SHP77 treated with DMSO at 0.1 percent for 48 hours (cell line): ENCODE measurements around the gene HIPK4.
"Not testable (repeated sequence)": the region's sequence is repeated elsewhere in the genome, so short reads cannot be mapped to it uniquely, and the experiment has no call there.

Experiments used
- DNase-seq: peaks from one replicate; lab custom pipeline; 2025; lab: John Stamatoyannopoulos, UW

The HIPK4 gene

DNA sequence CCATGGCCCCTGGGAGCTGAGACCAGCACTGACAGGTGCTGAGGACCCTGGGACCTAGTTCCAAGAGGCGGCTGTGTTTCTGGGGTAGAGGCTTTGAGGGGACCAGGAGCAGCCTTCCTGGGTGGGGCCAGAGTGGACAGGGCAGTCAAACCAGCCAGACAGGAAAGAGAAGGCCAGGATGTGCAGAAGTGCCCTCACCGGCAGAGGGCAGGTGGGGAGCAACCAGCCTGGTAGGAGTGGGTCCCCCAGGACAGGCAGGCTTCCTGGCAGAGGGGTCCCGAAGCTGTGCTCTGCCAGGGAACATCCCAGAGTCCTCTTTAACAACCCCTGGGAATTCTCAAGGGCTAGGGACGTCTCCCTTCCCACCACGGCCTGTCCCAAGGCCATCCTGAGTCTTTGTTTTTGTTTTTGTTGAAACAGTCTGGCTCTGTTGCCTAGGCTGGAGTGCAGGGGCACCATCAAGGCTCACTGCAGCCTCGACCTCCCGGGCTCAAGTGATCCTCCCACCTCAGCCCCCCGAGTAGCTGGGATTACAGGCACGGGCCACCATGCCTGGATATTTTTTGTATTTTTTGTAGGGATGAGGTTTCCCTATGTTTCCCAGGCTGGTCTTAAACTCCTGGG, 3.0 kb upstream of the HIPK4 start:
- DNase-seq = no peak

DNA sequence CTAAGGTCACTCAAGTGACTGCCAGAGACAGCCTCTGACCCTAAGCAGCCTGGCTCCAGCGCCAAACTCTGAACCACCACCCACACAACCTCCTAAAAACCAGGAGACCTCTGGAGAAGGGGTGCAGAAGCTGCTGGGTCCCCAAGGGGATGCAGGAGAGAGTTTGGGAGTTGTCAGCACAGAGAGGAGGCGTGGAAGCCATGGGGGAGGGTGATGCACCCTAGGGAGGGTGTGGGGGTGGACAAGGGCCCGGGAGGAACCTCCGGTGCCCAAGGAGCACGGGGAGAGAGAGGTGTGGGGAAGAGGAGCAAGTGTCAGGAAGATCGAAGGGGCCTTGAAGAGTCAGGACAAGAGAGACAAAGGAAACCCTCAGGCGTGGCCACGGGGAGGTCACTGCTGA, 2.1 kb upstream of the HIPK4 start:
- DNase-seq = no peak

DNA sequence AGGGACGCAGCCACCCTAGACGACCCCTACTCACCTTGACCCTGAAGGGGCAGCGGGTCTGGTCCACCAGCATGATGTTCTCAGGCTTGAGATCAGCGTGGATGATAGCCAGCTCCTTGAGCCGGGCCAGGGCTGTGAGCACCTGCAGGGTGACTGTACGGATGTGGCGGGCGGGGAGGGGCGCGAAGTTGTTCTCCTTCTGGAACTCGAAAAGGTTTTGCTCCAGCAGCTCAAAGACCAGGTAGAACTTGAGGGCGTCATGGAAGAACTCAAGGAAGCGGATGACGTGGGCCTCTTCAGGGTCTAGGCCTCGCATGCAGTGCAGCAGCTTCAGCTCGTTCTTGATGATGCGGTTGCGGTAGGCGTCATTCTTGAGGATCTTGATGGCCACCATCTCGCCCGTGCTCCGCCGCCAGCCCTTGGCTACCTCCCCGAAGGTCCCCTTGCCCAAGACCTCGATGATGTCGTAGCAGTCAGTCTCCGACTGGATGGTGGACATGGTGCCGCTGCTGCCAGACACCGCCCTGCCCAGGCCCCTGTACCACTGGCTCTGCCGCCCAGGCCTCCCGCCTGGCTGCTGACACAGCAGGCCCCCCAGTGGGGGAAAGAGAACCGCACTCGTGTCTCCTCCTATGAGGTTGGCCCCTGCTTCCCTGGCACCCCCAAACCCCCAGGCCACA, 437 bp downstream of the HIPK4 start:
- DNase-seq = no peak

DNA sequence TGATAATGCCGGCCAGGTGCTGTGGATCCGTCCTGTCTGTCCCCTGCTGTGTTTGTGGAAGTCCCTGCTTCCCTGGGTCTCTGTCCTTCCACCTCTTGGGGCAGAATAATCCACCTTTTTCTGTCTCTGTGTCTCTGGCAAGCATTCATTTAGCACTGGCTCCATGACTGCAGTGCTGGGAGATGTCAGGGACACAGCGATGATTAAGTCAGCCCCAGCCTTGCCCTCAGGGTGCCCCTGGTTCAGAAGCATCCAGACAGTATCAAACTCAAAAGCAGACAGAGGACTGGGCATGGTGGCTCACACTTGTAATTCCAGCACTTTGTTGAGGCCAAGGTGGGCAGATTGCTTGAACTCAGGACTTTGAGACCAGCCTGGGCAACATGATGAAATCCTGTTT, 1.5 kb downstream of the HIPK4 start:
- no peak for DNase-seq

DNA sequence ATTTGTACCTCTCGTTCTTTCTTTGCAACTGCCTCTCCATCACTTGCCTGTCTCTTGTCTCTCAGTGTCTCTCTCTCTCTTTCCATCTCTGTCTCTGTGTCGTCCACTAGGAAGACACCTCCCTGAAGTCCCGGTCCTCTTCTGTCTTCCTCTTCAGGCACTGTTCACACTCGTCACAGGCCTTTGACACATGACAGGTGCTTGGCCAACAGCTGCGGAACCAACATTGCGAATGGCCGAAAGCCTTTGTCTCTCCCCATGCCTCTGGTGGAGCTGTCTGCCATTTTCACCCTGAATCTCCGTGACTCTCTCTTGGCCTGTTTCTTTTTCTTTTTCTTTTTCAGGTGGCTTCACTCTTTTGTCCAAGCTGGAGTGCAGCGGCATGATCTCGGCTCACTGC, 2.8 kb downstream of the HIPK4 start:
- DNase-seq = no peak

DNA sequence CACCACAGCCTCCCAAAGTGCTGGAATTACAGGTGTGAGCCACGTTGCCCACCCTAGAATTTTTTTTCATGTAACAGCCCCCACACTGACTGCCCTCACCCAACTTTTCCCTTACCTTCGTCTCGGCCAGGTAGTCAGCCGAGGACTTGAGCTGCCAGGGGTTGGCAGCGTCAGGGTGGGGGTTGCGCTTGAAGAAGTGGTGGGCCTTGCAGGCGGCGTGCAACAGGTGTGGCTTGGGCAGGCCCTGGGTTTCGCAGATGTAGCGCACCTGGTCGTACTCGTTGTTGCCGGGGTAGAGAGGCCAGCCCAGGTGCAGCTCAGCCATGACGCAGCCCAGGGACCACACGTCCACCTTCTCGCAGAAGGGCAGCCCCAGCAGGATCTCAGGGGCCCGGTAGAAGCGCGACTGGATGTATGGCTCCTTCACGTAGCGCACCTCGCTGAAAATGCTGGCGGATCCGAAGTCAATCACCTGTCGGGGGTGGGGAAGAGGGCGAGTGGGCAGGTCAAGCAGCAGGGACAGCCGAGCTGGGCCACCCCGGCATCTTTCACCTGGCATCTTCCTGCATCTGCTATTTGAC, 6.2 kb downstream of the HIPK4 start:
- DNase-seq = no peak

DNA sequence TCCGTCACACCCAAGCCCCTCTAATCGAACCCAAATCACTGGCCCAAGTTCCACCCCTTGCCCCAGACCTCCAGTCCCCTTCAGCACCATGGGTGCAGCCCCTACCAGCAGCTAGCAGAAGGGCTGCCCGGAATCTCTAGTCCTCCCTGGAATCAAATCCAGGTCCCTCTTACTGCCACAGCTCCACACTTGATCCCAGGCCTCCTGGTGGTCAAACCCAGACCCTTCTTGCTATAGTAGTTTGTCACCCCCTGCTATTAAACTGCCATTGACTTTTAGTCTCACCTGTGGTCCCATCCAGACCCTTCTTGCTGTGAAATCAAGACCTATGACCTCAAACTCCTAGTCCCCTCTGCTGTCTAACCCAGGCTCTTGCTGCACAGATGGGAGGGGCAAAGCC, 8.7 kb downstream of the HIPK4 start:
- no peak for DNase-seq

DNA sequence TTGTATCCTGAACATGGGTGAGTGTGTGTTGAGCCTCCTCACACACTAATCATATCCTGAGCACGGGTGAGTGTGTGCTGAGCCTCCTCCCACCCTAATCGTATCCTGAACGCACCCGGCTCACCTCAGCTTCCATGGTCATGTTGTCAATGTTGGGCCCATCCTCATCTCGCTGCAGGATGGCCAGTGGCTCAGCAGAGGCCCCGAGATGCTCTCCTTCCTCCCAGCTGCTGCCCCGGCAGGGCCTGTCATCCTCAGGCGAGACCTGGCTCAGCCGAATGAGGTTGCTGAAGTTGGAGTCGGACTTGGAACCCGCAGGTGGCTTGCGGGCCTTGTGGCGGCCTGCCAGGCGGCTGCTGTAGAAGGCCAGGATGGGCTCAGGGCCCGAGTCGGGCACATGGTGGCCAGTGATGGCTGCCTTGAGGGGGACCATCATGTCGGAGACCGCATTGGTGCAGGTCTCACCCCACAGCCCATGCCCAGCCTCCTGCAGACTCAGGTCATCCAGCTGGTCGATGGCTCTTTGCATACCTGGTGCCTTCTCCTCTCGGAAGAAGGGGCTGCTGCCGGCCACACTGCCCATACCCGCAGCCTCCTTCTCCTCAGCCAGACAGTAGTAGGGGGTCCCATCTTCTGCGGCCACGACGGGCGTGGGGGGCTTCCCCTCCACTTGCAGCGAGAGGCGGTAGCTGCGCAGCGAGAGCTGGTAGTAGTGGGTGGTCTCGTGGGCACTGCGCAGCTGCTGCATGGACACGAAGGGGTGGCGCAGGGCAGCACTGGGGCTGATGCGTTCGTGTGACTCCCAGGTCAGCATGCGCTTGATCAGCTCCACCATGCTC, 9.6 kb downstream of the HIPK4 start:
- DNase-seq = no peak

DNA sequence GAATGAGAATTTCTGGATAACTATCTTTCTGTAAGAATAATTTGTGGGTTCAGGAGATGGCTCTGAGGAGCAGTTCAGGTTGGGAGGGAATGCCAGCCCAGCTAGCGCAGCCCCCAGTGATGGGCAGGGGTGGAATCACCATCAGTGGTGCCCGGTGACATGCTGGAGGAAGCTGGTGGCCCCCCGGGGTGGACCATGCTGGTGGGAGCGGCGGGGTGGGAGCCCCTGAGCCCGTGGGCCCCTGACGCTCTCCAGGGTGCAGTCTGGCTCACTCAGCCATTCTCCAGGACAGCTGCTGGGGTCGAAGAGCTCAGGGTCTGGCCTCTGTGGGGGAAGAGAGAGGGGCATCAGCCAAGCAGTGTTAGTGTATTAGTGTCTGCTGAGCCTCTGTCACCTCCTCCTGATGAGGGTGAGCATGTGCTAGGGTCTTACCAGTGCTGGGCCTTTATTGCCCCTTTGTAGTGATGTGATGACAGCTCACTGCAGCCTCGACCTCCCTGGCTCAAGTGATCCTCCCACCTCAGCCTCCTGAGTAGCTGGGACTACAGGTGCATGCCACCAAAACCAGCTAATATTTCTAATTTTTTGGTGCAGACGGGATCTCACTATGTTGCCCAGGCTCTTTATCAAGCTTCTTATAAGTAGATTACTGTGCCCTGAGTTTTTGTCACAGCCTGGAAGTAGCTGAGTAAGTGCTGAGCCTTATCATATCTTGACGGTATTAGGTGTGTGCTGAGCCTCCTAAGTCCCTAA, 10.4 kb downstream of the HIPK4 start:
- no peak for DNase-seq

DNA sequence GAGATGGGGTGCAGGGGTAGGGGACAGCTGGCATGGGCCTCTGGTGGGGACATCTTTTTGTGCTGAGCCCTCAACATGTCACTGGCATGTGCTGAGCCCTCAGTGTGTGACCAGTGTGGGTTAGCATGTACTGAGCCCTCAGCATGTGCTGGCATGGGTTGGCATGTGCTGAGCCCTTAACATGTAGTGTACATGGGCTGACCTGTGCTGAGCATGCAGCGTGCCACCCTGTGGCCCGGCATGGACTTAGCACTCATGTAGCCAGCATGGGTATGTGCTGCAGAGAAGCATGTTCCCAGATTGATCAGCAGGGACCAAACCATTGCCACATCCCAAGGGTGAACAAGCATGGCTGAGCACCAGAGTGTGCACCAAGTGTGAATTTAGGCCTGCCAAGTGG, 11.5 kb downstream of the HIPK4 start:
- no peak for DNase-seq

DNA sequence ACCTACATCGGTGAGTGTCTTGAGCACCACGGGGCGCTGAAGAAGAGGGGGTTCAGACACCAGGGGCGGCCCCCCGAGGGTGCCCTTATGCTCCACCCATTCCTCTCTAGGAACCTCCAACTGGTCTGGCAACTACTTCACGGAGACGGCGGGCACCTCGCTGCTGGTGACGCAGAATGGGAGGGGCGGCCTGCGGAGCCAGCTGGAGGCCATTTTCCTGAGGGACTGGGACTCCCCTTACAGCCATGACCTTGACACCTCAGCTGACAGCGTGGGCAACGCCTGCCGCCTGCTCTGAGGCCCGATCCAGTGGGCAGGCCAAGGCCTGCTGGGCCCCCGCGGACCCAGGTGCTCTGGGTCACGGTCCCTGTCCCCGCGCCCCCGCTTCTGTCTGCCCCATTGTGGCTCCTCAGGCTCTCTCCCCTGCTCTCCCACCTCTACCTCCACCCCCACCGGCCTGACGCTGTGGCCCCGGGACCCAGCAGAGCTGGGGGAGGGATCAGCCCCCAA, 12.1 kb downstream of the HIPK4 start:
- no peak for DNase-seq

DNA sequence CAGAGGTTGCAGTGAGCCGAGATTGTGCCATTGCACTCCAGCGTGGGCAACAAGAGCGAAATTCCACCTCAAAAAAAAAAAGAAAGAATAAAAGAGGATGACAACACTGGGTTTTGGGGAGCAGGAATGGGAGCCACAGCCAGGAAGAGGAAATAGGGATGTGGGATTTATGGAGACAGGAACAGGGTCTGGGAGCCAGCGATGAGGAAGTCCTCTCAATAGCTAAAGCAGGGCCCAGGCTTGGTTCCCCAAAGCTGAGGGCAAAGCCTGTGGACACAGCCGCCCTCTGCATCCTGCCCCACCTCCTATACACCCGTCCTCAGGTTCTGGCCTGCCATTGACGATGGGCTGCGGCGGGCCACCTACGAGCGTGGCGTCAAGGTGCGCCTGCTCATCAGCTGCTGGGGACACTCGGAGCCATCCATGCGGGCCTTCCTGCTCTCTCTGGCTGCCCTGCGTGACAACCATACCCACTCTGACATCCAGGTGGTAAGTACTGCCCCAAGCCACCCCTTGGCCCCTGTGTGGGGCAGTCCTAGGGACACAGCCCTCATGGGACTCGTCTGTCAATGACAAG, 13.6 kb downstream of the HIPK4 start:
- DNase-seq = no peak

DNA sequence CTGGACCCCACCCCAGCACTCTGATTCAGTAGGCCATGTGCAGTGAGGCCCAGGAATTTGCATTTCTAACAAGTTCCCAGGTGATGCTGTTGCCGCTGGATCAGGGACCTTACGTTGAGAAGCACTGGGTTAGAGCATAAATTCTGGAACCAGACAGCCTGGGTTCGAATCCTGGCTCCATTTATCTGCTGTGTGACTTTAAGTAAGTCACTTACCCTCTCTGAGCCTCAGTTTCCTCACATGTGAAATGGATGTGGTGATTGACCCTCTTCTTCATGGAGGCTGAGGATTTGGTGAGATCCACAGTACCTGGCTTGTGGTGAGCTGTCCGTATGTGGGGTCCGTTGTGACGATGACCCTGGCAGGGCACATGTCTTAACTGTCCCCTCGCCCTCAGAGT, 15.9 kb downstream of the HIPK4 start:
- no peak for DNase-seq

DNA sequence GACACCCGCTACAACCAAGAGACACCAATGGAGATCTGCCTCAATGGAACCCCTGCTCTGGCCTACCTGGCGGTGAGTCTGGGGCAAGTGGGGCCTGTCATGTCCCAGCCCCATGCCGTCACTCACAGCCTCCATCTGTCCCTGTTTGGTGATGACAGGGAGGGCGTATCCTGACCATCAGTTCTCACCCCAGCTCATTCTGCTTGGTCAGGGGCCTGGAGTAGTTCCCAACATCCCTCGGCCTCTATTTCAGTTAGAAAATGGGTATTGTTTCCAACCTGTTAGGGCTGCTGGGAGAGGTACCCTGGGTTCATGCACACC, 18.2 kb downstream of the HIPK4 start:
- no peak for DNase-seq

DNA sequence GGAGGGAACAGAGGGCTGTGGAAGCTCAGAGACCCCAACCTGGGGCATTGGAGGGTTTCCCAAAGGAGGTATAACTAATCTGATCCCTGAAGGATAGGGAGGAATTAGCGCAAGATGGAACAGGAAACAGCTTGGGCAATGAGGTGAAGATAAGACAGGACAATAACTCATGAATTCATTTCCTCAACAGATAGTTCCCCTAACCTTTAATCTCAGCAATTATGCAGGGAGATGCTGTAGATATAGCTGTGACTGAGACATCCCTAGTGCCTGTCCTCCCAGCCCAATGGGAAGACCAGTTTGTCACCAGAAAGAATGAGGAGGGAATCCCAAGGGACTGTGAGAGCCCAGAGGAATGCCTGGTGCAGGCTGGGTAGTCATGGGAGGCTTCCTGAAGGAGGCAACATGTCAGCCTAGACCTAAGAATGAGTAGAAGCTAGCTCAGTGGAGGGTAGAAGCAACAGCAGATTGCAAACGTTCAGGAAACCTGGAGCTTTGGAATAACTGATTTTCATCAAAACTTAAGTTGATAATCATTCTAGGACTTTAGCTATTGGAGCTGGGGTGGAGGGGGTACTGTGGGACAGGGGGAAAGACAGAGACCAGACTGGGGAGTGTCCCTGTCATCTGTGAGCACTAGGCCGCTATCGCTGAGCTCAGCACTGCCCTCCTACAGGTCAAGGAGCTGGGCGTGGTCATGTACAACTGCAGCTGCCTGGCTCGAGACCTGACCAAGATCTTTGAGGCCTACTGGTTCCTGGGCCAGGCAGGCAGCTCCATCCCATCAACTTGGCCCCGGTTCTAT, 18.8 kb downstream of the HIPK4 start:
- DNase-seq = no peak

DNA sequence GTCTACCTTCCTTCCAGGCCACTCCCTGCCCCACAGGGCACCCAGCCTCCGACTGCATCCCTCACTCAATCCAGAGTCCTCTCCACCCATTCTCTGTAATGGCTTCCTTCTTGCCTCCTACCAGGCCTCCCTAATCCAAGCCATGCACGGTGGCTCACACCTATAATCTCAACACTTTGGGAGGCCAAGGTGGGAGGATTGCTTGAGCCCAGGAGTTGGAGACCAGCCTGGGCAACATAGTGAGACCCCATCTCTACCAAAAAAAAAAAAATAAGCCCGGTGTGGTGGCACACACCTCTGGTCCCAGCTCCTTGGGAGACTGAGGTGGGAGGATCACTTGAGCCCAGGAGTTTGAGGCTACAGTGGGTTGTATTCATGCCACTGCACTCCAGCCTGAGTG, 19.7 kb downstream of the HIPK4 start:
- not testable (repeated sequence) for DNase-seq

DNA sequence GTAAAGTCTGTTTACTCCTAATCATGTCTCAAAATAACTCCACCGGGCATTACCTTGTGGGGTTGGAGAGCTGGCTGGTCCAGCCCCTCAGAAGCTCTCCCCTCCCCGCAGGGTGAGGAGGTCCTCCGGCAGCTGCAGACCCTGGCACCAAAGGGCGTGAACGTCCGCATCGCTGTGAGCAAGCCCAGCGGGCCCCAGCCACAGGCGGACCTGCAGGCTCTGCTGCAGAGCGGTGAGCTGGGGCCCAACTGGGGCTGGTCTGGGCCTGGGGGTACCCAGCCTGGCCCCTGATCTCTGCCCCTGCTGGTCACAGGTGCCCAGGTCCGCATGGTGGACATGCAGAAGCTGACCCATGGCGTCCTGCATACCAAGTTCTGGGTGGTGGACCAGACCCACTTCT, 20.2 kb downstream of the HIPK4 start:
- DNase-seq = no peak

DNA sequence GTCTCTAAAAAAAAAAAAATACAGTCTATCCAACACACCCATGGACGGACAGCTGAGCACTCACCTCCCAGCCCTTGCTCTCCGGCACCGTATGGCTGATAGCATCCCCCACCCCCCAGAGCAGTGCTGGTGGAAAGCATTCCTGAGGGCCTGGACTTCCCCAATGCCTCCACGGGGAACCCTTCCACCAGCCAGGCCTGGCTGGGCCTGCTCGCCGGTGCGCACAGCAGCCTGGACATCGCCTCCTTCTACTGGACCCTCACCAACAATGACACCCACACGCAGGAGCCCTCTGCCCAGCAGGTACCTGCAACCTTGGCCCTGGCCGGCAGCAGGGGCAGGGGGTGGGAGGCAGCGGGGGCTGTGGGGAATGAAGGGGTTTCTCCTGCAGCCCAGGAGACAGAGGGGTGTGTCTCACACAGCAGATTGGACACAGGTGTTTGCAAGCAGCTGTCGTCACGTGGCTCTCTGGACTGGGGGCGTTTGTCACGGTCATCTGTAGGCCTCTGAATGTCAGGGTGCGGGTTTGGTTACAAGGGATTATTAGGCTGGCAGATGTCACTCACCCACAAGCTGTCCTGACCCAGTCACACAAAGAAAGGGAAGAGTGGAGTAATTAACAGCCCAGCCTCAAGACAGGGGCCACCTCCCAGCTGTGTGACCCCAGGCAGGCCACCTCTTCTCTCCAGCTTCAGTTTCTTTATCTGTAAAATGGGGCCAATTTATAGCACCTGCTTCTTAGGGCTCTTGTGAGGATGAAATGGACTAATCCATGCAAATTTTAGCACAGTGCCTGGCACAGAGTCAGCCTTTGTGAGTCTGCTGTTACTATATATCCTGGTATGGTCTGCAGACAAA, 22.2 kb downstream of the HIPK4 start:
- DNase-seq = no peak

DNA sequence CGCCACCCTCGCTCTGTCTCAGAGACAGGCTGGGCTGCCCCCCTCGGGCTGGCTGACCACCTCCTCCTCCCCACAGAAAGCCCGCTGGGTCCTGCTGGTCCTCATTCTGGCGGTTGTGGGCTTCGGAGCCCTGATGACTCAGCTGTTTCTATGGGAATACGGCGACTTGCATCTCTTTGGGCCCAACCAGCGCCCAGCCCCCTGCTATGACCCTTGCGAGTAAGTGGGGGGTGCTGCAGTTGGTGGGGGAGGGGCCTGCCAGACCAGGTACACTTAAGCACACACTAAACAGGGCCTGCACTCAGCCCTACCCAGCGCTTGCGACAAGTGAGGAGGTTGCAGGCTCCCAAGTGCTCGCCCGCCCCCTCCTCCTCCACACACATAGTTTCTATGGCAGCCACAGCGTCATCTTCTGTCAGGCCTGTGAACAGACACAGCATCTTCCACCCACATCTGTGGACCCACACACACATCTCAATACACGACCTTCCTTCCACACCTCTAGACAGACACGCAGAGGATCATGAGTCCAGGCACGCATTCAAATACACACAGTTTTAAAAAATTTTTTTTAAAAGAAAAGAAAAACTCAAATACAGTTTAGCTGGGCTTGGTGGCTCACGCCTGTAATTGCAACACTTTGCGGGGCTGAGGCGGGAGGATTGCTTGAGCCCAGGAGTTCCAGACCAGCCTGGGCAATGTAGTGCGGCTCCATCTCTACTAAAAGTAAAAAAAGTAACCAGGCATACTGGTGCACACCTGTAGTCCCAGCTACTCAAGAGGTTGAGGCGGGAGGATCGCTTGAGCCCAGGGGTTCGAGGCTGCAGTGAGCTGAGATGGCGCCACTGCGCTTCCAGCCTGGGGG, 23.1 kb downstream of the HIPK4 start:
- DNase-seq = no peak
